Transverse colon (tissue), 4 donors: ENCODE data around the gene SLC15A4. TPM values are rescaled to one million over a fixed set of nuclear protein-coding genes. Genes with fewer than 3 reads are reported as not detected.

Experiments used
- DNase-seq: peaks from one replicate; pipeline ENCODE4 v3.0.0-alpha.2; 2019
- H3K27ac ChIP-seq, 4 donors: fragments of 200-600 bp; sonication (generic); 2 replicates each; pipeline ENCODE4 v1.5.1; 2016 to 2018; ENCODE audit warnings: inconsistent platforms in 4 of 4
- H3K27me3 ChIP-seq: fragments of 200-600 bp; sonication (generic); 2 replicates; pipeline ENCODE4 v1.5.1; 2017; ENCODE audit warnings: inconsistent platforms
- H3K36me3 ChIP-seq, 4 donors: fragments of 200-600 bp; sonication (generic); 2 replicates each; pipeline ENCODE4 v1.5.1; 2017 to 2019; ENCODE audit warnings: inconsistent platforms in 4 of 4
- H3K4me1 ChIP-seq, 4 donors: fragments of 200-600 bp; sonication (generic); 2 replicates each; pipeline ENCODE4 v1.5.1; 2017 to 2020; ENCODE audit warnings: inconsistent platforms in 4 of 4
- H3K4me3 ChIP-seq, 4 donors: fragments of 200-600 bp; sonication (generic); 1 replicate in 1 of 4; 2 replicates in 3 of 4; pipeline versions ENCODE4 v1.5.1 to v1.6.1; 2017 to 2019; ENCODE audit warnings: inconsistent platforms in 4 of 4
- H3K9me3 ChIP-seq, 2 donors: fragments of 200-600 bp; sonication (generic); 2 replicates each; pipeline ENCODE4 v1.5.1; 2017 to 2019; ENCODE audit warnings: inconsistent platforms in 2 of 2
- EP300 ChIP-seq: sonication (generic); formaldehyde crosslinking; IDR thresholded peaks from one replicate; pipeline ENCODE4 v1.6.1; 2017; ENCODE audit warnings: antibody characterized with exemption, low read depth
- POLR2A ChIP-seq: fragments of 450-650 bp; IDR thresholded peaks from one replicate; pipeline ENCODE4 v1.6.1; 2016; ENCODE audit warnings: antibody characterized with exemption, mild to moderate bottlenecking, moderate library complexity
- POLR2AphosphoS5 ChIP-seq, 3 donors: sonication (generic); formaldehyde crosslinking; IDR thresholded peaks; one replicate each; pipeline ENCODE4 v1.6.1; 2016; ENCODE audit warnings: antibody characterized with exemption in 3 of 3
- WGBS, 2 donors: methylation state at CpG; one replicate each; pipeline ENCODE4 v1.1.5; 2018; ENCODE audit warnings: low coverage in 1 of 2; 5-methylcytosine and 5-hydroxymethylcytosine counted together
- in situ Hi-C, 4 donors: fragments of 200-750 bp; cut with MboI; loops; one replicate each; pipeline versions ENCODE4 v1.15.0 to v1.15.1; 2017; ENCODE audit warnings: low sequenced_read_pairs in 3 of 4, low pct_ligation_motif_present in 1 of 4, low pct_unique_long_range_greater_than_20kb in 1 of 4
- intact Hi-C: fragments of 100-400 bp; cut with DNase I; formaldehyde crosslinking; loops from one replicate; pipeline ENCODE4 v1.15.1; 2023; ENCODE audit warnings: low total_unique reads
- total RNA-seq, 4 donors: library from RNA; depleted of rRNA; stranded (reverse); fragments of >200 nt; gene quantifications; one replicate each; pipeline ENCODE4 v1.1.0, GENCODE V29; 2016
- TF ChIP-seq, protein P1 (sequence below), 5 experiments: fragments of 200-600 bp in 3 of 5; fragments of 450-650 bp in 2 of 5; sonication (generic) in 3 of 5; IDR thresholded peaks; 1 replicate in 2 of 5; 2 replicates in 3 of 5; pipeline ENCODE4 v1.5.1; 2016 to 2017; ENCODE audit warnings: antibody characterized with exemption in 5 of 5, inconsistent platforms in 3 of 5, mild to moderate bottlenecking in 2 of 5, moderate library complexity in 1 of 5

The SLC15A4 gene
- total RNA-seq, 4 donors from 2014 or later, result 13.1 to 41.2 (median 32.7) TPM

GRCh38 chr12:128857133-128857763 is 33.5 kb upstream of the SLC15A4 start:
- DNase-seq, result no peak
- WGBS, 2 donors, result 49 to 71% methylated on average over 9 of the region's 9 CpGs
- no peak overlapping the region for H3K27ac ChIP-seq

DNA sequence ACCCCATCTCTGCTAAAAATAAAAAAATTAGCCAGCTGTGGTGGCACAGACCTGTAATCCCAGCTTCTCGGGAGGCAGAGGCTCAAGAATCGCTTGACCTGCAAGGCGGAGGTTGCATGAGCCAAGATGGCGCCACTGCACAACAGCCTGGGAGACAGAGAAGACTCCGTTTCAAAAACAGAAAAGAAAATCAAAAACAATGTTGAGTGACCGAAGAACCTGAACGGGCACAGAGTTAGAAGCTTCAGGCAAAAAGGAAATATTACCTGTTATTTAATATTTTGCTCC is 33.0 kb upstream of the SLC15A4 start:
- intact Hi-C loops, result no loop called here
- in situ Hi-C loops, result no loop called here
- Histone ChIP-seq H3K27ac (no peak overlapping the region), H3K27me3 (peaks cover 34% of the 10 kb centered on the region), H3K9me3 (no peaks in the 10 kb centered on the region), H3K4me1 (peaks cover 0 to 4% (median 0%) of the 10 kb centered on the region in 4 donors), H3K36me3 (no peaks in the 10 kb centered on the region), H3K4me3 (no peak overlapping the region)
- DNase-seq, result no peak
- 86 to 91% methylated on average over 7 of the region's 7 CpGs for WGBS, 2 donors
- no peak for TF ChIP-seq POLR2AphosphoS5 (IDR thresholded peaks at IDR 0.05)
- TF ChIP-seq POLR2A, result no peak

More at GRCh38 chr12:128857133-128857763, 33.5 kb upstream of the SLC15A4 start:
- in situ Hi-C loops, result no loop called here
- peaks cover 0 to 4% (median 0%) of the 10 kb centered on the region in 4 donors for H3K4me1 ChIP-seq
- intact Hi-C loops, result no loop called here
- H3K27me3 ChIP-seq, result peaks cover 29% of the 10 kb centered on the region
- no peaks in the 10 kb centered on the region for H3K36me3 ChIP-seq
- no peaks in the 10 kb centered on the region for H3K9me3 ChIP-seq
- H3K4me3 ChIP-seq, result no peak overlapping the region
- no peak for TF ChIP-seq POLR2AphosphoS5 (IDR thresholded peaks at IDR 0.05)
- TF ChIP-seq EP300, result no peak
- TF ChIP-seq, protein P1, sequence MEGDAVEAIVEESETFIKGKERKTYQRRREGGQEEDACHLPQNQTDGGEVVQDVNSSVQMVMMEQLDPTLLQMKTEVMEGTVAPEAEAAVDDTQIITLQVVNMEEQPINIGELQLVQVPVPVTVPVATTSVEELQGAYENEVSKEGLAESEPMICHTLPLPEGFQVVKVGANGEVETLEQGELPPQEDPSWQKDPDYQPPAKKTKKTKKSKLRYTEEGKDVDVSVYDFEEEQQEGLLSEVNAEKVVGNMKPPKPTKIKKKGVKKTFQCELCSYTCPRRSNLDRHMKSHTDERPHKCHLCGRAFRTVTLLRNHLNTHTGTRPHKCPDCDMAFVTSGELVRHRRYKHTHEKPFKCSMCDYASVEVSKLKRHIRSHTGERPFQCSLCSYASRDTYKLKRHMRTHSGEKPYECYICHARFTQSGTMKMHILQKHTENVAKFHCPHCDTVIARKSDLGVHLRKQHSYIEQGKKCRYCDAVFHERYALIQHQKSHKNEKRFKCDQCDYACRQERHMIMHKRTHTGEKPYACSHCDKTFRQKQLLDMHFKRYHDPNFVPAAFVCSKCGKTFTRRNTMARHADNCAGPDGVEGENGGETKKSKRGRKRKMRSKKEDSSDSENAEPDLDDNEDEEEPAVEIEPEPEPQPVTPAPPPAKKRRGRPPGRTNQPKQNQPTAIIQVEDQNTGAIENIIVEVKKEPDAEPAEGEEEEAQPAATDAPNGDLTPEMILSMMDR (IDR thresholded peaks at IDR 0.05), result no peak
- no peak for TF ChIP-seq POLR2A

GRCh38 chr12:128856035-128856790 is 32.5 kb upstream of the SLC15A4 start:
- intact Hi-C loops, result no loop called here
- no peak for DNase-seq
- WGBS, 2 donors, result 90% methylated on average over 3 to 9 of the region's 9 CpGs
- TF ChIP-seq POLR2AphosphoS5 (IDR thresholded peaks at IDR 0.05) (no peak), EP300 (no peak), POLR2A (no peak)
- TF ChIP-seq, protein P1 (IDR thresholded peaks at IDR 0.05), result no peak
- Histone ChIP-seq H3K27ac (no peak overlapping the region), H3K9me3 (no peaks in the 10 kb centered on the region), H3K36me3 (no peaks in the 10 kb centered on the region), H3K27me3 (peaks cover 35% of the 10 kb centered on the region), H3K4me1 (peaks cover 0 to 4% (median 0%) of the 10 kb centered on the region in 4 donors), H3K4me3 (no peak overlapping the region)
- in situ Hi-C loops, result no loop called here

DNA sequence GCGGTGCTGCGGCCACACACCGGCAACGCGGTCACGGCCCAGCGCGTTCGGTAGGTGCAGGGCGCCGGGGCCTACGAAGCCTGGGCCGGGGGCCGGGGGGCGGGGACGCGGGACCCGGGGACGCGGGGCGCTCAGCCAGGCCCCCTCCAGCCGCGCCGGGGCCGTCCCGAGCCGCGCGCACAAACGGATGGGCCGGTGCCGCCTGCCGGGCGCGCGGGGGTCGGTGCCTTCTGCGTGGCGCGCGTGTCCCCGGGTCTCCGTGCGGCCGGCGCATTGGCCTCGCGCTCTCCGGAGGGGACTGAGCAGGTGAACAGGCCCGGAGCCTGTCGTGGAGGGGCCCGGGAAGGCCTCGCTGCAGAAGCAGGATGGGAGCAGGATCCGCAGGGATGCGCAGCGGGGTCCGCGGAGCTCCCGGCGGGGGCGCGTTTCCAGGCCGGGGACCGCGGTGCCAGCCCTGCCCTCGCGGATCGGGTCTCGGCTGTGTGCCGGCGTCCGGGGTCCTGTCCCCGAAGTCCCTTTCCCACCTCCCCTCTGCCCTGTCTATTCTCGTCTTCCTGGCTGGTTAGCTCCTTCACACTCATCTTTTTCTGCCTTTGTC is 29.9 kb upstream of the SLC15A4 start:
- peaks cover 0 to 4% (median 0%) of the 10 kb centered on the region in 4 donors for H3K4me1 ChIP-seq
- WGBS, 2 donors, result 17% methylated on average over 32 of the region's 74 CpGs; no CpG with 5 or more reads in 1 of the 2 donors
- H3K4me3 ChIP-seq, result peak overlapping the region in 1 of 4 donors; percentile 36
- TF ChIP-seq EP300, result no peak
- TF ChIP-seq, protein P1 (IDR thresholded peaks at IDR 0.05), result no peak
- TF ChIP-seq POLR2A, result no peak
- TF ChIP-seq POLR2AphosphoS5 (IDR thresholded peaks at IDR 0.05), result no peak
- no peaks in the 10 kb centered on the region for H3K36me3 ChIP-seq
- peaks cover 35% of the 10 kb centered on the region for H3K27me3 ChIP-seq
- no peak overlapping the region for H3K27ac ChIP-seq
- intact Hi-C loops (no loop called here), in situ Hi-C loops (no loop called here)
- no peaks in the 10 kb centered on the region for H3K9me3 ChIP-seq
- no peak for DNase-seq
